Fibroblast of villous mesenchyme (primary cell): Measurements from ENCODE around the gene ZNF785. TPM values are rescaled to one million over a fixed set of nuclear protein-coding genes. Genes with fewer than 3 reads are reported as not detected.
"Not testable (repeated sequence)": the region's sequence is repeated elsewhere in the genome, so short reads cannot be mapped to it uniquely, and the experiment has no call there.

Experiments used
- DNase-seq: peaks from one replicate; pipeline ENCODE4 v3.0.0-alpha.2; 2010; ENCODE audit warnings: low read depth
- H3K4me3 ChIP-seq: 2 replicates; pipeline ENCODE4 v1.5.1; 2011; ENCODE audit warnings: low read depth, mild to moderate bottlenecking, low read length
- CTCF ChIP-seq: IDR thresholded peaks from 2 replicates; pipeline ENCODE4 v1.5.1; 2012; ENCODE audit warnings: low read depth, mild to moderate bottlenecking, low read length; ENCODE audit not compliant: insufficient read depth
- total RNA-seq: library from RNA; depleted of rRNA; stranded (reverse); fragments of >200 nt; gene quantifications from 2 replicates; pipeline ENCODE4 v1.2.3, GENCODE V29; 2012

Gene ZNF785
- total RNA-seq, 1 donor, result 13.0 TPM

- no peak overlapping the region for H3K4me3 ChIP-seq
- TF ChIP-seq CTCF, result no peak
- peak; percentile 24 for DNase-seq
Measured at GRCh38 chr16:30602616-30603277, 17.2 kb upstream of the ZNF785 start.

DNA sequence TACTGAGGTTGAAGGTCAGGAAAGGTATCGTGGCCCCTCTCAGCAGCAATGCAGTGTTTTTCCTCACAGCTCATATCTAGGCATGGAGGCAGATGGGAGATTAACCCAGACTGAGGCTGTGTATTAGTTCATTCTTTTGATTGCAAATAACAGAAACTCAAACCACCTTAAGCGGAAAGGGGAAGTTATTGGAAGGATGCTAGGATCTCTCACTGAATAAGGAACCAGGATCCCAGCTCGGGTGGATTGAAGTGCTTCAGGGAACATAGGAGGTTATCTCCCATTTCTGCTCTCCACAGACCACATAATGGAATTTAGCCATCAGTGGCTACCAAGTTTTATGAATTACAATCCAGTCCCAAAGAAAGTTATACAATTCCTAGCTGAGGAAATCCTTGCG, 16.5 kb upstream of the ZNF785 start:
- H3K4me3 ChIP-seq, result no peak overlapping the region
- TF ChIP-seq CTCF, result no peak
- no peak for DNase-seq

GRCh38 chr16:30600929-30601328, 15.4 kb upstream of the ZNF785 start:
- TF ChIP-seq CTCF, result no peak
- no peak for DNase-seq
- no peak overlapping the region for H3K4me3 ChIP-seq

- DNase-seq, result no peak
Measured at GRCh38 chr16:30600215-30600614, 14.7 kb upstream of the ZNF785 start.

DNA sequence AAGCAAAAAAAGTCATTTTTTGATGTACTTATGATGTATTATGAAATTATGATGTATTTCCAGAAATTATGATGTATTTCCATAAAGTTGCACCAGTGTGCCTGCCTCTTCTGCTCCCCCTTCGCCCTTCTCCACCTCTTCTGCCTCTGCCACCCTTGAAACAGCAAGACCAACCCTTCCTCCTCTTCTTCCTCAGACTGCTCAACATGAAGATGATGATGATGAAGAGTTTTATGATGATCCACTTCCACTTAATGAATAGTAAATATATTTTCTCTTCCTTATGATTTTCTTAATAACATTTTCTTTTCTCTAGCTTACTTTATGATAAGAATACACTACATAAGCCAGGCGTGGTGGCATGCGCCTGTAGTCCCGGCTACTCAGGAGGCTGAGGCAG, 7.4 kb upstream of the ZNF785 start:
- no peak for TF ChIP-seq CTCF
- no peak overlapping the region for H3K4me3 ChIP-seq
- DNase-seq, result no peak

More at GRCh38 chr16:30600215-30600614, 14.7 kb upstream of the ZNF785 start:
- H3K4me3 ChIP-seq, result no peak overlapping the region
- TF ChIP-seq CTCF, result no peak

DNA sequence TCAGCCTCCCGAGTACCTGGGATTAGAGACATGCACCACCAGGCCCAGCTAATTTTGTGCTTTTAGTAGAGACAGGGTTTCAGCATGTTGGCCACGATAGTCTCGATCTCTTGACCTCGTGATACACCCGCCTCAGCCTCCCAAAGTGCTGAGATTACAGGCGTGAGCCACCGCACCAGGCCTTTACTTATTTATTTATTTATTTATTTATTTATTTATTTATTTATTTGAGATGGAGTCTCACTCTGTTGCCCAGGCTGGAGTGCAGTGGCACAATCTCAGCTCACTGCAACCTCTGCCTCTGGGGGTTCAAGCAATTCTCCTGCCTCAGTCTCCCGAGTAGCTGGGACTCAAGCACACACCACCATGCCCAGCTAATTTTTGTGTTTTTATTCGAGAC, 5.4 kb upstream of the ZNF785 start:
- not testable (repeated sequence) for DNase-seq, H3K4me3 ChIP-seq

GRCh38 chr16:30589582-30589981, 4.1 kb upstream of the ZNF785 start:
- not testable (repeated sequence) for H3K4me3 ChIP-seq, DNase-seq

- TF ChIP-seq CTCF, result no peak
- no peak for DNase-seq
- H3K4me3 ChIP-seq, result no peak overlapping the region
Measured at GRCh38 chr16:30588651-30589050, 3.2 kb upstream of the ZNF785 start.
